Gastrocnemius medialis (tissue), 4 donors: Measurements from ENCODE around the gene TMED8. TPM values are rescaled to one million over a fixed set of nuclear protein-coding genes. Genes with fewer than 3 reads are reported as not detected.

Experiments used
- ATAC-seq, 2 donors: fragments of 150-250 bp; one replicate each; pipeline ENCODE4 v1.9.1; 2016
- DNase-seq, 2 donors: peaks; one replicate each; pipeline ENCODE4 v3.0.0-alpha.2; 2019
- H3K27ac ChIP-seq, 4 donors: fragments of 200-600 bp; sonication (generic); 1 replicate in 1 of 4; 2 replicates in 3 of 4; pipeline ENCODE4 v1.5.1; 2016 to 2018; ENCODE audit warnings: mild to moderate bottlenecking in 2 of 4, moderate library complexity in 1 of 4
- H3K27me3 ChIP-seq, 3 donors: fragments of 200-600 bp; sonication (generic) in 2 of 3; 1 replicate in 1 of 3; 2 replicates in 2 of 3; pipeline versions ENCODE4 v1.5.1 to v1.6.0; 2016 to 2019; ENCODE audit warnings: mild to moderate bottlenecking in 1 of 3, moderate library complexity in 1 of 3
- H3K36me3 ChIP-seq, 2 donors: fragments of 200-600 bp; sonication (generic) in 1 of 2; one replicate each; pipeline ENCODE4 v1.5.1; 2017 to 2018
- H3K4me1 ChIP-seq, 2 donors: fragments of 200-600 bp; sonication (generic) in 1 of 2; one replicate each; pipeline ENCODE4 v1.5.1; 2016 to 2017; ENCODE audit warnings: mild to moderate bottlenecking in 2 of 2
- H3K4me3 ChIP-seq, 4 donors: fragments of 200-600 bp; sonication (generic) in 3 of 4; 1 replicate in 1 of 4; 2 replicates in 3 of 4; pipeline ENCODE4 v1.5.1; 2016 to 2019; ENCODE audit warnings: mild to moderate bottlenecking in 2 of 4
- H3K9me3 ChIP-seq, 3 donors: fragments of 200-600 bp; sonication (generic) in 2 of 3; 1 replicate in 1 of 3; 2 replicates in 2 of 3; pipeline ENCODE4 v1.5.1; 2016 to 2019
- POLR2A ChIP-seq, 2 donors: fragments of 450-650 bp; IDR thresholded peaks; one replicate each; pipeline ENCODE4 v1.6.1; 2017; ENCODE audit warnings: antibody characterized with exemption in 2 of 2, mild to moderate bottlenecking in 2 of 2, moderate library complexity in 2 of 2
- in situ Hi-C, 4 donors: fragments of 200-750 bp; cut with MboI; loops; one replicate each; pipeline versions ENCODE4 v1.15.0 to v1.8.0; 2017; ENCODE audit warnings: low sequenced_read_pairs in 4 of 4
- intact Hi-C: fragments of 100-400 bp; cut with DNase I; formaldehyde crosslinking; loops from one replicate; pipeline ENCODE4 v1.15.1; 2023; ENCODE audit warnings: low total_unique reads
- total RNA-seq, 4 donors: library from RNA; depleted of rRNA; stranded (reverse); fragments of >200 nt; gene quantifications; one replicate each; pipeline versions ENCODE4 v1.1.0 to v1.2.3, GENCODE V29; 2016
- TF ChIP-seq, protein P1 (sequence below), 5 experiments: fragments of 450-650 bp in 3 of 5; fragments of 200-600 bp in 2 of 5; sonication (generic) in 2 of 5; IDR thresholded peaks in 4 of 5; conservative IDR thresholded peaks in 1 of 5; 1 replicate in 4 of 5; 2 replicates in 1 of 5; pipeline ENCODE4 v1.5.1; 2016 to 2019; ENCODE audit warnings: antibody characterized with exemption in 5 of 5, mild to moderate bottlenecking in 3 of 5, moderate library complexity in 3 of 5

The TMED8 gene
- total RNA-seq, 4 donors from 2014 or later: 3.0 to 5.2 (median 4.3) TPM

DNA sequence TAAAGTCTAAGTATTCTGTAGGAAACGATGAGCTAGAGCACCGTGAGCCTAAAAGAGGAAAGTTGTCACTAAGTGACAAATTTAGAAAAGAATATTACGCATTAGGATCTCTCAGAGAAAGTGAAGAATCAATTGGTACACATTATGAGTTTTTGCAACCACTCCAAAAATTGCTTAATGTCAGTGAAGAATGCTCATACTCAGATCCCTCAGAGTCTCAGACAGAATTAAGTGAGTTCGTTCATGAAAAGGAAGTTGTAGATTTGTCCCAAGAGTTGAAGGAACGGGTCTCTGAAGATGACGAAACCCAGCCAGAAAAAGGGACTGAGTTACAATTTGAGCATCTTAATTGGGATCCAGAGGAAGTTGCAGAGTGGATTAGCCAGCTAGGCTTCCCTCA is 1.8 kb upstream of the TMED8 start:
- Histone ChIP-seq H3K9me3 (no peaks in the 10 kb centered on the region), H3K27ac (no peak overlapping the region), H3K36me3 (no peaks in the 10 kb centered on the region), H3K4me1 (peaks cover 11 to 12% of the 10 kb centered on the region in 2 donors), H3K27me3 (no peaks in the 10 kb centered on the region), H3K4me3 (no peak overlapping the region)
- in situ Hi-C loops: no loop called here
- intact Hi-C loops: loop anchor here (5.0 kb wide), 1 partner anchor 76 kb away; no protein-coding TSS in a partner anchor
- TF ChIP-seq, protein P1, sequence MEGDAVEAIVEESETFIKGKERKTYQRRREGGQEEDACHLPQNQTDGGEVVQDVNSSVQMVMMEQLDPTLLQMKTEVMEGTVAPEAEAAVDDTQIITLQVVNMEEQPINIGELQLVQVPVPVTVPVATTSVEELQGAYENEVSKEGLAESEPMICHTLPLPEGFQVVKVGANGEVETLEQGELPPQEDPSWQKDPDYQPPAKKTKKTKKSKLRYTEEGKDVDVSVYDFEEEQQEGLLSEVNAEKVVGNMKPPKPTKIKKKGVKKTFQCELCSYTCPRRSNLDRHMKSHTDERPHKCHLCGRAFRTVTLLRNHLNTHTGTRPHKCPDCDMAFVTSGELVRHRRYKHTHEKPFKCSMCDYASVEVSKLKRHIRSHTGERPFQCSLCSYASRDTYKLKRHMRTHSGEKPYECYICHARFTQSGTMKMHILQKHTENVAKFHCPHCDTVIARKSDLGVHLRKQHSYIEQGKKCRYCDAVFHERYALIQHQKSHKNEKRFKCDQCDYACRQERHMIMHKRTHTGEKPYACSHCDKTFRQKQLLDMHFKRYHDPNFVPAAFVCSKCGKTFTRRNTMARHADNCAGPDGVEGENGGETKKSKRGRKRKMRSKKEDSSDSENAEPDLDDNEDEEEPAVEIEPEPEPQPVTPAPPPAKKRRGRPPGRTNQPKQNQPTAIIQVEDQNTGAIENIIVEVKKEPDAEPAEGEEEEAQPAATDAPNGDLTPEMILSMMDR (IDR thresholded peaks at IDR 0.05 in 4 of 5, conservative IDR thresholded peaks at IDR 0.05 in 1 of 5): no peak
- no peak for TF ChIP-seq POLR2A (IDR thresholded peaks at IDR 0.05)
- DNase-seq (no peak), ATAC-seq (no peak)

GRCh38 chr14:77377502-77377844 is 579 bp upstream of the TMED8 start:
- intact Hi-C loops (loop anchor here (5.0 kb wide), 1 partner anchor 75 kb away; no protein-coding TSS in a partner anchor), in situ Hi-C loops (no loop called here)
- H3K9me3 ChIP-seq: no peaks in the 10 kb centered on the region
- no peak for DNase-seq
- H3K4me1 ChIP-seq: peaks cover 11 to 12% of the 10 kb centered on the region in 2 donors
- H3K36me3 ChIP-seq: no peaks in the 10 kb centered on the region
- peak overlapping the region in 1 of 4 donors; percentile 64 for H3K27ac ChIP-seq
- TF ChIP-seq, protein P1 (IDR thresholded peaks at IDR 0.05 in 4 of 5, conservative IDR thresholded peaks at IDR 0.05 in 1 of 5): no peak
- TF ChIP-seq POLR2A (IDR thresholded peaks at IDR 0.05): no peak
- no peak for ATAC-seq
- H3K4me3 ChIP-seq: peak overlapping the region; percentile 85 to 99 (median 86)
- no peaks in the 10 kb centered on the region for H3K27me3 ChIP-seq

DNA sequence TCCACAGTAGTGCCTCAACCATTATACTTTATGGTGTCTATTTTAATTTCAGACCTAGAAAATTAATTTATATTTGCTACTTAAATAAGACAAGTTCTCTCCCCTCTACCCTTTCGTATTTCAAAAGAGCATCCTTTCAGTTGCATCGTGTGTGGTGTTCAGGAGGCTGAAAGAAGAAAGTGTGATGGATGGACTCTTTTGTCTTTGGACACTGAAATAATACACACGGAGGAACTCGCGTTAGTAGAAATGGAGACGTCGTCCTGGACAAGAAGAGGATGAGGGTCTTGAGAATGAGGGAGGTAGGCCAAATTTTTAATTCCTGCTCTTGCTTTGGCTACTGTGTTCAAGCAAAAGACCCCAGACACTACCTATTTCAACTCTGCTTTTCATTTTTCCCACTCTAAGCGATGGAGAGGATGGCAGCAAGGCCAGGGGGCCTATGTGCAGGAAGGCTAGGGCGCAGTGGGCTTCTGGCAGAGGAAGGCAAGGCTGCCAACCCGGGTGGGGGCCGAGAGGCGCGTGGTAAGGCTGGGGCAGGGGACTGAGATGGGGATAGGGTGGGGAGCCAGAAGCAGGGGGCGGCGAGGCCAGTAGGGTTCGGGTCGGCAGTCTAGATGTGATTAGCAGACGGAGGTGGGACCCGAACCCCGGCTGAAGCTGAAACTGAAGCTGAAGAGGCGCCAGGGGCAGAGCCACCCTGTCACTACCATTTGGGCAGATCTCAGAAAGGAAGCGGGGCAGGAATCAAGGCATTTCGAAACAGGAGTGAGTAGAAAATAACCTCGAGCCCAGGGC is 722 bp downstream of the TMED8 start:
- ATAC-seq (peak in 1 of 2 donors; percentile 22), DNase-seq (peak in 1 of 2 donors; percentile 13)
- Histone ChIP-seq H3K9me3 (no peaks in the 10 kb centered on the region), H3K36me3 (no peaks in the 10 kb centered on the region), H3K4me3 (peak overlapping the region; percentile 85 to 99 (median 86)), H3K27me3 (no peaks in the 10 kb centered on the region), H3K4me1 (peaks cover 11 to 12% of the 10 kb centered on the region in 2 donors), H3K27ac (peak overlapping the region; percentile 64 to 76 (median 74))
- intact Hi-C loops (loop anchor here (1.0 to 5.0 kb wide), 2 partner anchors 55 to 74 kb away; partner anchors contain the start of gene GSTZ1), in situ Hi-C loops (no loop called here)
- TF ChIP-seq, protein P1 (IDR thresholded peaks at IDR 0.05 in 4 of 5, conservative IDR thresholded peaks at IDR 0.05 in 1 of 5): no peak
- TF ChIP-seq POLR2A (IDR thresholded peaks at IDR 0.05): no peak

- no peak for ATAC-seq
- no peaks in the 10 kb centered on the region for H3K9me3 ChIP-seq
- TF ChIP-seq POLR2A (IDR thresholded peaks at IDR 0.05): no peak
- TF ChIP-seq, protein P1 (IDR thresholded peaks at IDR 0.05 in 4 of 5, conservative IDR thresholded peaks at IDR 0.05 in 1 of 5): no peak
- intact Hi-C loops: loop anchor here (5.0 kb wide), 1 partner anchor 73 kb away; no protein-coding TSS in a partner anchor
- no peaks in the 10 kb centered on the region for H3K36me3 ChIP-seq
- H3K27ac ChIP-seq: no peak overlapping the region
- no peak for DNase-seq
- peaks cover 11 to 12% of the 10 kb centered on the region in 2 donors for H3K4me1 ChIP-seq
- in situ Hi-C loops: no loop called here
- H3K27me3 ChIP-seq: no peaks in the 10 kb centered on the region
- no peak overlapping the region for H3K4me3 ChIP-seq
Observed at GRCh38 chr14:77375164-77375950, 1.5 kb downstream of the TMED8 start.
